ENCODE measurements around the gene EVPL. TPM values are rescaled to one million over a fixed set of nuclear protein-coding genes. Genes with fewer than 3 reads are reported as not detected.

Gene EVPL
- total RNA-seq, 2 donors from 2014 or later = 0.30 to 0.71 TPM

DNA sequence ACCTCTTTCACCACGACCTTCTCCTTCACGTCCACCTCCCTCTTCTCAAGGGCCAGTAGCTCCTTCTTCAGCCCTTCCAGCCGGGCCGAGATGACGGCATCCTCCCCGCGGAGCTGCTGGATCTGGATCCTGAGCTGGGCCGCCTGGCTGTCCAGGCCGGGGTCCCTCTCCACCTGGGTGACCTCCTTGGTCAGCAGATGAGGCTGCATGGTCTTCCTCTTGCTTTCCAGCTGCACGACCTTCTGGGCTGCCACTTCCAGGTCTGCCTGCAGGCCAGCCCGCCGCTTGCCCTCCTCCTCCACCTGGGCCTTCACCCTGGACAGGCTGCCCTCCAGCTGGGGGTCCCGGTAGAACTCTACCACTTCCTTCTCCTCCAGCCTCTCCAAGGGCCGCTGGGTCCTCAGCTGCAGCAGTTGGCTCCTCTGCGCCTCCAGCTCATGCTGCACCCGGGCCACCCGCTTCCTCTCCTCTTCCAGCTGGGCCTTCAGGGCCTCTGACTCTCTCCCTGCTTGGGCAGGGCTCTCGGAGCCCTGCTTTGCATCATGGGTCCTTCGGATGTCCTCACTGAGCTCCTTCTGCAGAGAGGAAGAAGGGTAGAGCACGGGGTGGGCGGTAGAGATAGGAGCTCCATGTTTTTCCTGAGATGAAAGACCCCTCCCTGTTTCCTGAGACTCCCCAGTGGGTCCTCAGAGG is 17.0 kb downstream of the EVPL start:
- Histone ChIP-seq H3K9me3 (no peaks in the 10 kb centered on the region), H3K4me1 (no peaks in the 10 kb centered on the region), H3K27ac (no peak overlapping the region), H3K36me3 (no peaks in the 10 kb centered on the region), H3K4me3 (no peak overlapping the region), H3K27me3 (no peaks in the 10 kb centered on the region)
- DNase-seq (ENCODE audit: low spot score) = no peak
- no peak for TF ChIP-seq CTCF (IDR thresholded peaks at IDR 0.05)

DNA sequence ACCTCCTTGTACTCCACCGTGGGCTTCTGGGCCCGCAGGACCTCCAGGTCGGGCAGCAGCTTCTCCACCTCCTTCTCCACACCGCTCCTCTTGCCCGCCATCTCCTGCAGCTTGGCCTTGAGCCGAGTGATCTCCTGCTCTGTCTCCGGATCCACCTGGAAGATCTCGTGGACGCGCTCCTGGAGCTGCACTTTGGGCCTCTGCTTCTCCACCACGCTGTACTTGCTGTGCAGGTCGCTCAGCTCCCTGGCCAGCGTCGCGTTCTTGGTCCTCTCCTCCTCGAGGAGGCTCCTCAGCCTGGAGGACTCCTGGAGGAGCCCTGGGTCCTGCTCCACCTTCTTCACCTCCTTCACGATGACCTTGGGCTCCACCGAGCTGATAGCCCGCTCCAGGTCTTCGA is 17.7 kb downstream of the EVPL start:
- no peak for TF ChIP-seq CTCF (IDR thresholded peaks at IDR 0.05)
- Histone ChIP-seq H3K27me3 (no peaks in the 10 kb centered on the region), H3K36me3 (no peaks in the 10 kb centered on the region), H3K27ac (no peak overlapping the region), H3K4me1 (no peaks in the 10 kb centered on the region), H3K9me3 (no peaks in the 10 kb centered on the region), H3K4me3 (no peak overlapping the region)
- no peak for DNase-seq (ENCODE audit: low spot score)

DNA sequence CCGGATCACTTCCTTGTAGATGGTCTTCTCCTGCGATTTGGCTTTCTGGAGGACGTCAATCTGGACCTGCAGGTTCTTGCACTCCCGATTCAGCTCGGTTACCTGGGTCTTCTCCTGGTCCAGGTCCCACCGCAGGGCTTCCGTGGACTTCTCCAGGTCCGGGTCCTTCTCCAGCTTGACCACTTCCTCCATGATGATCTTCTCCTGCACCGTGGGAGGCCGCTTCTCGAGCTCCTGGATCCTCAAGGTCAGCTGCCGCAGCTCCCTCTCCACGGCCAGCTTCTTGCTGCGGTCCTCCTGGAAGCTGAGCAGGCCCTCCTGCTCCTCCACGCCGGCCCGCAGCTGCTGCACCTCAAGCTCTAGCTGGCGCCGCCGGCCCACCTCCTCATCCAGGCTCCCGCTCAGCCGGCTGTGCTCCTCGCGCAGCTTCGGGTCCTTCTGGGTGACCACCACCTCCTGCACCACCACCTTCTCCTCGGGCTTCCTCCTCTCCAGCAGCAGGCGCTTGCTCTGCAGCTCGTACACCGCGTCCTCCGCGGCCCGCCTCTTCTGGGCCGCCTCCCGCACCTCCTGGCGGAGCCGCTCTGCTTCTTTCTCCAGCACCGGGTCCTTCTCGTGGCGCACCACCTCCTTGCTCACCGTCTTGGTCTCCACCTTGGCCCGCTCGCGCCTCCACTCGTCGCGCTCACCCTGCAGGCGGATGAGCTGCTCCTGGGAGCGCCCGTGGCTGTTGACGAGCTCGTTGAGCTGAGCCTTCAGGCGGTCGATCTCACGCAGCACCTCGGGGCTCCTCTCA is 18.3 kb downstream of the EVPL start:
- Histone ChIP-seq H3K27me3 (no peaks in the 10 kb centered on the region), H3K27ac (no peak overlapping the region), H3K4me1 (no peaks in the 10 kb centered on the region), H3K36me3 (no peaks in the 10 kb centered on the region), H3K4me3 (no peak overlapping the region), H3K9me3 (no peaks in the 10 kb centered on the region)
- TF ChIP-seq CTCF (IDR thresholded peaks at IDR 0.05) = no peak
- DNase-seq (ENCODE audit: low spot score) = no peak

DNA sequence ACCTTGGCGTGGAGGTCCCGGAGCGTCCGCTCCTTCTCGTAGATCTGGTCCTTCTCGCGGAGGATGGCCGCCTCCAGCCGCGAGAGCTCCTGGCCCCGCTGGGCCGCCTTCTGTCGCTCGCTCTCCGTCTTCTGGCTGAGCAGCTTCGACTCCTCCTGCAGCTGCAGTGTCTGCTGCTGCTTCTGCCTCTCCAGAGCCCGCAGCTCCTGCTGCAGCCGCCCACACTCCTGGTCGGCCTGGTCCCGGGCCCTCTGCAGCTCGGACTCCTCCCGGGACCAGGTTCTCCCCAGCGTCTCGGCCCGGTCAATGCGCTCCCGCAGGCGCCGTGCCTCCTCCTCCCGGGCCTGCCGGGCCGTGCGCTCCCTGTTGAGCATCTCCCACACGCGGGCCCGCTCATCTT is 18.9 kb downstream of the EVPL start:
- Histone ChIP-seq H3K4me1 (no peaks in the 10 kb centered on the region), H3K27me3 (no peaks in the 10 kb centered on the region)

DNA sequence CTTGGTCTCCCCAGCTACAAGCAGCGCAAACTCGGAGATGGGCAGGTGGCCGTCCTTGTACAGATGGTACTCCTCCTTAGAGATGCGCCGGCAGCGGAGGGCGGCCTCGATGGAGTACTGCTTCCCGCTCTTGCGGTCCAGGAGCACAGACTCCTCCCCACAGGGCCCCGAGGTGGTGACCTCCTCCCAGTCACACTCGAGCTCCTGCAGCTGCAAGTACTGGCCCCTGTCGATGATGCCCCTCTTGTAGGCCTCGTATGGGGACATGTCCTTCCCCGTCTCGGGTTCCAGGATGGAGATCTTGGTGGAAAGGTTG is 19.3 kb downstream of the EVPL start:
- Histone ChIP-seq H3K36me3 (no peaks in the 10 kb centered on the region), H3K4me3 (no peak overlapping the region), H3K27ac (no peak overlapping the region), H3K27me3 (no peaks in the 10 kb centered on the region), H3K4me1 (no peaks in the 10 kb centered on the region), H3K9me3 (no peaks in the 10 kb centered on the region)
- no peak for DNase-seq (ENCODE audit: low spot score)
- TF ChIP-seq CTCF (IDR thresholded peaks at IDR 0.05) = no peak

More for the DNA sequence above, 18.9 kb downstream of the EVPL start:
- no peak for TF ChIP-seq CTCF (IDR thresholded peaks at IDR 0.05)
- Histone ChIP-seq H3K9me3 (no peaks in the 10 kb centered on the region), H3K27ac (no peak overlapping the region), H3K4me3 (no peak overlapping the region), H3K36me3 (no peaks in the 10 kb centered on the region)
- DNase-seq (ENCODE audit: low spot score) = no peak
